ENCODE results near the gene CLIC1. TPM values are rescaled to one million over a fixed set of nuclear protein-coding genes. Genes with fewer than 3 reads are reported as not detected.

CLIC1 gene
- total and polyA plus RNA-seq, 2 experiments from 2014 or later: 576 to 784 TPM

GRCh38 chr6:31723980-31724691 lies 12.2 kb downstream of the CLIC1 start:
- no peak for TF ChIP-seq EZH2 (IDR thresholded peaks at IDR 0.05; ENCODE audit: insufficient read depth, poor library complexity, severe bottlenecking)
- no peak for TF ChIP-seq EZH2phosphoT487 (IDR thresholded peaks at IDR 0.05; ENCODE audit: insufficient read depth, low read depth)
- in situ Hi-C loops (cut with MboI): no loop called here

GRCh38 chr6:31723245-31723979 lies 12.9 kb downstream of the CLIC1 start, which contains the start of gene MPIG6B:
Gene MPIG6B (plus strand): TSS chr6:31723373. CDS start chr6:31723384, 11 bp downstream.
- Histone ChIP-seq H3K4me1 (ENCODE audit: insufficient read depth) (no peaks in the 10 kb centered on the region), H3K27me3 (replicated peaks; ENCODE audit: insufficient read depth) (no peaks in the 10 kb centered on the region), H3K27ac (no peak within 1 kb of the TSS), H3K9me2 (ENCODE audit: insufficient read depth) (no peaks in the 10 kb centered on the region), H4K20me1 (ENCODE audit: insufficient read depth) (no peaks in the 10 kb centered on the region), H3K4me3 (no peak within 1 kb of the TSS), H2AFZ (no peak within 1 kb of the TSS), H3K4me2 (ENCODE audit: unreplicated experiment) (no peak within 1 kb of the TSS), H3K9me3 (ENCODE audit: low read depth) (no peaks in the 10 kb centered on the region), H3K9ac (no peak within 1 kb of the TSS), H3F3A (ENCODE audit: insufficient read depth) (no peaks in the 10 kb centered on the region), H3K79me2 (ENCODE audit: insufficient read depth) (no peaks in the 10 kb centered on the region), H3K36me3 (ENCODE audit: low read depth) (peaks cover 11% of the 10 kb centered on the region; the same call in 1 of the 2 replicates)
- TF ChIP-seq EZH2phosphoT487 (IDR thresholded peaks at IDR 0.05; ENCODE audit: insufficient read depth, low read depth) (no peak), EZH2 (IDR thresholded peaks at IDR 0.05; ENCODE audit: insufficient read depth, poor library complexity, severe bottlenecking) (no peak)
- 76 to 77% methylated on average over 36 to 46 of the region's 46 CpGs for WGBS, 2 experiments (ENCODE audit: low coverage in 1 of 2, low lambda C conversion rate in 2 of 2, missing lambda C conversion rate in 2 of 2)
- no peak for DNase-seq
- in situ Hi-C loops (cut with MboI): no loop called here

More at GRCh38 chr6:31723980-31724691, 12.2 kb downstream of the CLIC1 start:
- WGBS, 2 experiments (ENCODE audit: low coverage in 1 of 2, low lambda C conversion rate in 2 of 2, missing lambda C conversion rate in 2 of 2): 86 to 88% methylated on average over 22 to 25 of the region's 25 CpGs
- Histone ChIP-seq H3K27me3 (replicated peaks; ENCODE audit: insufficient read depth) (no peaks in the 10 kb centered on the region), H3K4me1 (ENCODE audit: insufficient read depth) (no peaks in the 10 kb centered on the region), H3K9me3 (ENCODE audit: low read depth) (no peaks in the 10 kb centered on the region), H4K20me1 (ENCODE audit: insufficient read depth) (no peaks in the 10 kb centered on the region), H3K4me3 (no peak overlapping the region), H3K9me2 (ENCODE audit: insufficient read depth) (no peaks in the 10 kb centered on the region), H3K4me2 (ENCODE audit: unreplicated experiment) (no peak overlapping the region), H3K36me3 (ENCODE audit: low read depth) (peaks cover 11% of the 10 kb centered on the region; the same call in 1 of the 2 replicates), H2AFZ (no peak overlapping the region), H3K9ac (no peak overlapping the region), H3K79me2 (ENCODE audit: insufficient read depth) (no peaks in the 10 kb centered on the region), H3K27ac (no peak overlapping the region), H3F3A (ENCODE audit: insufficient read depth) (no peaks in the 10 kb centered on the region)
- no peak for DNase-seq

- Histone ChIP-seq H3K27ac (no peak overlapping the region), H3K9ac (no peak overlapping the region), H3F3A (ENCODE audit: insufficient read depth) (no peaks in the 10 kb centered on the region), H2AFZ (no peak overlapping the region), H3K4me1 (ENCODE audit: insufficient read depth) (no peaks in the 10 kb centered on the region), H3K27me3 (replicated peaks; ENCODE audit: insufficient read depth) (no peaks in the 10 kb centered on the region), H3K4me2 (ENCODE audit: unreplicated experiment) (no peak overlapping the region), H3K79me2 (ENCODE audit: insufficient read depth) (no peaks in the 10 kb centered on the region), H3K4me3 (no peak overlapping the region), H4K20me1 (ENCODE audit: insufficient read depth) (no peaks in the 10 kb centered on the region), H3K36me3 (ENCODE audit: low read depth) (peaks cover 9% of the 10 kb centered on the region; the same call in 1 of the 2 replicates), H3K9me2 (ENCODE audit: insufficient read depth) (no peaks in the 10 kb centered on the region), H3K9me3 (ENCODE audit: low read depth) (no peaks in the 10 kb centered on the region)
- in situ Hi-C loops (cut with MboI): no loop called here
- DNase-seq: no peak
- no peak for TF ChIP-seq EZH2phosphoT487 (IDR thresholded peaks at IDR 0.05; ENCODE audit: insufficient read depth, low read depth)
- TF ChIP-seq EZH2 (IDR thresholded peaks at IDR 0.05; ENCODE audit: insufficient read depth, poor library complexity, severe bottlenecking): no peak
- WGBS, 2 experiments (ENCODE audit: low coverage in 1 of 2, low lambda C conversion rate in 2 of 2, missing lambda C conversion rate in 2 of 2): 66% methylated on average over 3 of the region's 3 CpGs
Measured at GRCh38 chr6:31722173-31722572, 14.2 kb downstream of the CLIC1 start.

GRCh38 chr6:31721351-31722020 lies 14.8 kb downstream of the CLIC1 start, which contains the start of gene LY6G6C:
Gene LY6G6C (minus strand): TSS chr6:31721746. CDS start chr6:31721679, 67 bp downstream.
- Histone ChIP-seq H3K36me3 (ENCODE audit: low read depth) (0 out of 2 replicates have a peak, but pooled peaks cover 3% of the 10 kb centered on the region), H3K9me2 (ENCODE audit: insufficient read depth) (no peaks in the 10 kb centered on the region), H3K4me3 (no peak within 1 kb of the TSS), H3K9ac (no peak within 1 kb of the TSS), H2AFZ (no peak within 1 kb of the TSS), H3K27ac (no peak within 1 kb of the TSS), H4K20me1 (ENCODE audit: insufficient read depth) (no peaks in the 10 kb centered on the region), H3K4me1 (ENCODE audit: insufficient read depth) (no peaks in the 10 kb centered on the region), H3K79me2 (ENCODE audit: insufficient read depth) (no peaks in the 10 kb centered on the region), H3K9me3 (ENCODE audit: low read depth) (no peaks in the 10 kb centered on the region), H3F3A (ENCODE audit: insufficient read depth) (no peaks in the 10 kb centered on the region), H3K4me2 (ENCODE audit: unreplicated experiment) (no peak within 1 kb of the TSS), H3K27me3 (replicated peaks; ENCODE audit: insufficient read depth) (no peaks in the 10 kb centered on the region)
- TF ChIP-seq EZH2 (IDR thresholded peaks at IDR 0.05; ENCODE audit: insufficient read depth, poor library complexity, severe bottlenecking) (no peak), EZH2phosphoT487 (IDR thresholded peaks at IDR 0.05; ENCODE audit: insufficient read depth, low read depth) (no peak)
- in situ Hi-C loops (cut with MboI): no loop called here
- 77 to 86% methylated on average over 4 of the region's 4 CpGs for WGBS, 2 experiments (ENCODE audit: low coverage in 1 of 2, low lambda C conversion rate in 2 of 2, missing lambda C conversion rate in 2 of 2)
- no peak for DNase-seq
